Esophagus muscularis mucosa (tissue), 4 donors: ENCODE results near the gene NBAS.

Source experiments
- CTCF ChIP-seq, 3 experiments: fragments of 200-600 bp in 2 of 3; fragments of 450-650 bp in 1 of 3; sonication (generic) in 2 of 3; IDR thresholded peaks; one replicate each; pipeline ENCODE4 v1.5.1; 2017 to 2019; ENCODE audit warnings: antibody characterized with exemption in 3 of 3, mild to moderate bottlenecking in 2 of 3, moderate library complexity in 1 of 3
- EP300 ChIP-seq: sonication (generic); formaldehyde crosslinking; IDR thresholded peaks from one replicate; pipeline ENCODE4 v1.6.1; 2017; ENCODE audit warnings: antibody characterized with exemption
- POLR2AphosphoS5 ChIP-seq, 2 donors: sonication (generic); formaldehyde crosslinking; IDR thresholded peaks; one replicate each; pipeline ENCODE4 v1.6.1; 2017; ENCODE audit warnings: antibody characterized with exemption in 2 of 2

GRCh38 chr2:15177103-15177502 lies 384.0 kb downstream of the NBAS start:
- TF ChIP-seq EP300 (no peak), CTCF (IDR thresholded peaks at IDR 0.05) (no peak), POLR2AphosphoS5 (IDR thresholded peaks at IDR 0.05) (no peak)
